HG02870 (cell line): ENCODE data around the gene SCFD2.
"Not testable (repeated sequence)": the region's sequence is repeated elsewhere in the genome, so short reads cannot be mapped to it uniquely, and the experiment has no call there.

ENCODE experiments used
- ATAC-seq: cut with Tn5 transposase; IDR thresholded peaks from one replicate; pipeline ENCODE4 v1.9.1; 2021; ENCODE audit warnings: mild to moderate bottlenecking, moderate library complexity; ENCODE audit not compliant: unreplicated experiment

Gene SCFD2

DNA sequence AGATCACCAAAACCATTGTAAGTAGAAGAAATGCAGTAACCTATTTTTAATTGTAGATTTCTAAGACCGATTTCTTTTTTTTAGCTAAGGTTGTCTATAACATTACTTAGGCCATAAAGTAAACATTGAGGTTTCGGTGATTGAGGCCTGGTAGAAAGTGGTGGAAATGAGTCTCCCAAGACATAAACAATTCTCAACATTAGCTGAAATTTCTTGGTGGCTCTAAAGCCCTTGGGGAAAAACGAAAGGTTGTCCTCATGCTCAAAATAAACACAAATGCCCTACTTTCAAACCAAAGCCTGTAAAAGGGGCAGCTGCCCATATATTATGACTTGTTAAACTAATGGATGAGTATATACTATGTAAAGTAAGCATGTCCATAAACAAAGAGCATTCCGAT lies 98.8 kb downstream of the SCFD2 start:
- no peak for ATAC-seq

DNA sequence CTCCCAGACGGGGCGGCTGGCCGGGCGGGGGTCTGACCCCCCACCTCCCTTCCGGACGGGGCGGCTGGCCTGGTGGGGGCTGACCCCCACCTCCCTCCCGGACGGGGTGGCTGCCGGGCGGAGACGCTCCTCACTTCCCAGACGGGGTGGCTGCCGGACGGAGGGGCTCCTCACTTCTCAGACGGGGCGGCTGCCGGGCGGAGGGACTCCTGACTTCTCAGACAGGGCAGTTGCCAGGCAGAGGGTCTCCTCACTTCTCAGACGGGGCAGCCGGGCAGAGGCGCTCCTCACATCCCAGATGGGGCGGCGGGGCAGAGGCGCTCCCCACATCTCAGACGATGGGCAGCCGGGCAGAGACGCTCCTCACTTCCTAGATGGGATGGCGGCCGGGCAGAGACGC lies 109.9 kb downstream of the SCFD2 start:
- ATAC-seq, result not testable (repeated sequence)

DNA sequence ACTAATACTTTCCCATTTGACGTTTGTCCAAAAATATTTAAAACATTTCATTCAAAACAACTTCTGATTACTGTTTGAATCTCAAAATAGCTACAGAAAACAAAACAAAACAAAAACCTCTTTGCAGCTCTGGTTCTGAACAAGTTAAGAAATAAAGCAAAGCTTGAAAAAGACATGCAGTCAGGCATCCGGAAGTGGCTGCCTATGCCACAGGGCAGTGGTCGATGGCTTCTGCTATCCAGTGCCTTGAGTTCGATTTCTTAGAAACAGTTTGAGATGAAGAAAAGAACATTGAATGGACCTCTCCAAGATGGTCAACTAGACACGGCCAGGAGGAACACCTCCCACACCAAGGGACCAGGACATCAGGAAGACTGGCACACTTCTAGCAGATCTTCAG lies 125.3 kb downstream of the SCFD2 start:
- no peak for ATAC-seq

DNA sequence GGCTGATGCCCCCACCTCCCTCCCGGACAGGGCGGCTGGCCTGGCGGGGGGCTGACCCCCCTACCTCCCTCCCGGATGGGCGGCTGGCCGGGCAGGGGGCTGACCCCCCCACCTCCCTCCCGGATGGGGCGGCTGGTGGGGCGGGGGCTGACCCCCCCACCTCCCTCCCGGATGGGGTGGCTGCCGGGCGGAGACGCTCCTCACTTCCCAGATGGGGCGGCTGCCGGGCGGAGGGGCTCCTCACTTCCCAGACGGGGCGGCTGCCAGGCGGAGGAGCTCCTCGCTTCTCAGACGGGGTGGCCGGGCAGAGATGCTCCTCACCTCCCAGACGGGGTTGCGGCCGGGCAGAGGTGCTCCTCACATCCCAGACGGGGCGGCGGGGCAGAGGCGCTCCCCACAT lies 127.5 kb downstream of the SCFD2 start:
- ATAC-seq, result not testable (repeated sequence)

DNA sequence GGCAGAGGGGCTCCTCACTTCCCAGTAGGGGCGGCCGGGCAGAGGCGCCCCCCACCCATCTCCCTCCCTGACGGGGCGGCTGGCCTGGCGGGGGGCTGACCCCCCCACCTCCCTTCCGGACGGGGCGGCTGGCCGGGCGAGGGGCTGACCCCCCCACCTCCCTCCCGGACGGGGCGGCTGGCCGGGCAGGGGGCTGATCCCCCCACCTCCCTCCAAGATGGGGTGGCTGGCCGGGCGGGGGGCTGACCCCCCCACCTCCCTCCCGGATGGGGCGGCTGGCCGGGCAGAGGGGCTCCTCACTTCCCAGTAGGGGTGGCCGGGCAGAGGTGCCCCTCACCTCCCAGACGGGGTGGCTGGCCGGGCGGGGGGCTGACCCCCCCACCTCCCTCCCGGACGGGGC lies 128.1 kb downstream of the SCFD2 start:
- ATAC-seq, result not testable (repeated sequence)

DNA sequence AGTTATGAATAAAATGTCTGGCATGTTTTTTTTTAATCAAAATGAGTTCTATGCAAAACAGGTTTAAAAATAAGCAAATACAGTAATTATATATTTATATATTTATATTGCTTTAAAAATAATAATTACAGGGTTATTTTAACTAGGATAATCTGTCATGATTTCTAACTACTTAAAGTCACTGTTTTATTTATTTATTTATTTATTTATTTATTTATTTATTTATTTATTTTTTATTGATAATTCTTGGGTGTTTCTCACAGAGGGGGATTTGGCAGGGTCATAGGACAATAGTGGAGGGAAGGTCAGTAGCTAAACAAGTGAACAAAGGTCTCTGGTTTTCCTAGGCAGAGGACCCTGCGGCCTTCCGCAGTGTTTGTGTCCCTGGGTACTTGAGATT lies 129.2 kb downstream of the SCFD2 start:
- not testable (repeated sequence) for ATAC-seq

DNA sequence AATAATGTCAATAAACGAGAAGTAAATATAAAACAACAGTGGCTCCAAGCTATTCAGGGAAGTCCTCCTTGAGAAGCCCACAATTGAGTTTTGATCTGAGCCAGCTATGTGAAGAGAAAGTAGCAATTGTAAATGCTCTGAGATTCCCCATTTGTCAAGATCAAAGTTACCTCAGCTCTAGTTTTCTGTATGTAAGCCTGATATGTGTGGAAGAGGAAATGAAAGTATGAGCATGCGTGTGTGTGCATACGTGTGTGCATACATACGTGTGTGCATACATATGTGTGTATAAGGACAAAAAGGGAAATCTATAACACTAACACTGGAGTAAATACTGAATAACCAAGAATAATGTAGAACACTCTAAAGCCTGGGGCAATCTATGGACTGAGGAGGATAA lies 130.3 kb downstream of the SCFD2 start:
- peak; percentile 72 for ATAC-seq

DNA sequence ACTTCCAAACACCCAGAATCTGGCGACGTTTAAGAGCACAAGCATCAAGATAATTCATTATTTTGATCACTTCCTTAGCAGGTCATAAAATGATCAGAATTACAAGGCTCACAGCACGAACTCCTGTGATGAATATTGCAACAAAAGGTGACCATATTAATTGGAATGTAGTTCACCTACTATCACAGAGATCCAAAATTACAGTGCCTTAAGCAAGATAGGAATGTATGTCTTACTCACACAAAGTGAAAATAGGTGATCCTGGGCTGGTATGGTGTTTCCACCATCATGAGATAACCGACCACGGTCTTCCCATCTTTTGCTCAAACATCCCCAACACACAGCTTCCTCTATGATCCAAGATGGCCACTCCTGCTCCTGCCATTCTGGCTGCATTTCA lies 131.2 kb downstream of the SCFD2 start:
- ATAC-seq, result no peak

DNA sequence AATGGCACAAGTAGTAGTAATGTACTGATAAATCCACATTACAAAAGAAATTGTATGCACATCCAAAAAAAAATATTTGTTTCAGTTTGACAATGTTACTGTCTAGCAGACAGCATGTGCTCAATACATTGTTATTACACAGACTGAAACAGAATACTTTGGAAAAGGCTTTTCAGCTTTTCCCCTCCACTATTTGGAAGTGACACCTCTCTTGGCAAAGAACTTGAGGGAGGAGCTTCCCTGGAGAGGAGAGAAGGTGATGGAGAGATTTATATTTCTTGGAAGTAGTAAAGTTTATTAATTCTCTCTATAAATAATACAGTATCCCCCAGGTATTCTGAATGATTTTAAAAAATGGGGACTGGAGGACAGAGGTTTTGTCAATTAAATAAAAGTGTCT lies 131.8 kb downstream of the SCFD2 start:
- ATAC-seq, result no peak

DNA sequence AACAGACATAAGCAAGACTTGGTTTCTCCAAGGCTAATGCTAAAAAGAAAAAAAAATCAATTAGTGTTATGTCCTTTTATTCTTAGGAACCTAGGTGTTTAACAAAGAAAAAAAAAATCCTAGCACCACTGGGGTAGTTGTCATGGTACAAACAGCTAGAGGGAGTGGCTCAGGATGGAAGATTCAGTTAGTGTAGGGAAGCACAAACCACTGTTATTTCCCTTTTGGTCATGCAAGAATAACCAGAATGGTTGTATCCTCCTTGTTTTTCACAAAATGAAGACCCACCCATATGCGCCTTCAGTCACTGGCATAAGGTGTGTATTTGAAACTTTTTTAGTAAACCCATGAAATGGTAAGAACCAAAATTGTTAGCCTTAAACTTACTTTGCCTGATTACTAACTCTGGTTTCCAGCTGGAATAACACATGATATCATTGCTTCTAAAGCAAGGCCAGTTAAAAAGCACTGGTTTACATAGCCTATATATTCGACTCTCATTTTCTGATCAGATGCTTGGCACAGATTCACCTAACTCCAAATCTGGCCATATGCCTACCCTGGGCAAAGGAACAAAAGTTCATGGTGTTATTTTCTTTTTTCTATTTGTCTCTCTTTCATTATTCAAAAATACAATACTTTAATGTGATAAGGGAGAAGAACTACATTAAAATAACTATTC lies 132.6 kb downstream of the SCFD2 start:
- no peak for ATAC-seq

DNA sequence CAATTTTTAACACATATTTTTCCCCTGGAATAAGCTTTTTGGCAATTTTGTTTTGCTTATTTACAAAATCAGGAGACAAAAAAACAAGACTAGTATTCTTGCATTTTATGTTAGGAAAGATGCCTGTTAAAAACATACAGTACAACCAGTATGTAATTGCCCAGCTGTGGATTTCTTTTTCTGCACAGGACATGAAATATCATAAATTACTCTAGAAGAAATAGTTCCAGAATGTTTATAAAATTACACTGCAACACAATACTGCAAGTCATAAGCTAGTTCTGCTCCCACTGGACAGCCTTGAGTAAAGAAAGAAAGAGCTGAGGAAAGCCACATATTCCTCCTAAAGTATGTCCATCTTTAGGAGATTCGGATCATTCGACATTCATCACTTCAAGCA lies 133.5 kb downstream of the SCFD2 start:
- no peak for ATAC-seq

DNA sequence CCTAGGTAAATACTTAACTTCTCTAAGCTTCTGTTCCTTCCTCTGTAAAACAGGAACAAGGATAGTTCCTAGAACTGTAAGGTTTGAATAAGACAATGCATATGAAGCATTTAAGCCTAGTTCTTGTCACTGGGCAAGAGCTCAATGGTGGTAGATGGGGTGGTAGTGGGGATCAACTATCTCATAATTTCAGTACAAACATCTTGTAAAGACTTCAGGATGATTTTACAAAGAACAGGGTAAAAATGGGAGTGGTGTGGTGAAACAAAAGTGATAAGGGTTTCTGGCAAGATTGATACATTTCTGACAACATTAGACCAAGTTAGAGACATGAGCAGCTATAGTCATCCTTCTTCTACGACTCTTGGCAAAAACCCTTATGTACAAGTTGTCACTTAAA lies 137.8 kb downstream of the SCFD2 start:
- no peak for ATAC-seq

DNA sequence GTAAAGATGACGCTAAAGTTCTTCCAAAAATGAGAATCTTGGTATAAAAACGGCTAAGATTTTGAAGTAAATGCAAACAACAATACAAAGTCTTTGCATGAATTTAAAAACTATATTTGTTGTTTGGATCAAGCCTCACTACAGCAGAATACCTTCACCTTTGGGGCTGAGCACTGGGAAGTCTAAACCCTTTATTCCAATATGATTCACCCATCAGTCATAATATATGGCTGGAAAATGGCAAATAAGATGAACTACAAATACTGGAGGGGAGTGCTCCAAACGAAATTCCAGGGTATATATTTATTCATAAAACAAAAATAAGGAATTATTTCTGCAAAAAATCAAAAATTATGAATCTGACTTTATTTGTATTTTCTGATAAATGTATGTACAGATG lies 138.4 kb downstream of the SCFD2 start:
- no peak for ATAC-seq

DNA sequence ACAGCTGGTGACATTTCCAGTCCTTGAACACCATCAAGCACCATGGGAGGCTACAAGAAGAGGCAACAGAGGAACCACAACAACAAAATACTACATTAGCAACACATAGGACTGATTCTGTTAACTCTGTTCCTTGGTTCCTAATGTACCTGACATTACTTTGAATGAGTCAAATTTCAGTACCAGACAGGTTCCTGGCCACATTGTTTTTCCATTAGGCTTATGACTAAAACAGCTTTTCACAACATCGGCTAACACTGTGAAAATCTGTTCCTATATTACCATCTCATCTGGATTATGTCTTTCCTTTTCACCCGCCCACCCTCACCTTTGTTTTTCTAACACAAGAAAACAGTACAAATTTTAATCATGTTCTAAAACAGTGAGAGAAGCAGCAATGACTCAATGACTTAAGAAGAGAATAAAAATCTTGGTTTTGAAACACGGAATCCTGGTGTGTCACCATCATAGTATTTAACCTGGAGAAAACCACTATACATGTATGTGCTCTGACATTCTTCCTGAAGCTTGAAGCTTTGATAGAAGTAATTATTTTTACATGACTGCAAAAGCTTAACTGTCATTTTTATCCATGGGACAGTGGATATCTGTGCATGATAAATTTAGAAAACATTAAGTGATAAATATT lies 143.9 kb downstream of the SCFD2 start:
- ATAC-seq, result no peak

DNA sequence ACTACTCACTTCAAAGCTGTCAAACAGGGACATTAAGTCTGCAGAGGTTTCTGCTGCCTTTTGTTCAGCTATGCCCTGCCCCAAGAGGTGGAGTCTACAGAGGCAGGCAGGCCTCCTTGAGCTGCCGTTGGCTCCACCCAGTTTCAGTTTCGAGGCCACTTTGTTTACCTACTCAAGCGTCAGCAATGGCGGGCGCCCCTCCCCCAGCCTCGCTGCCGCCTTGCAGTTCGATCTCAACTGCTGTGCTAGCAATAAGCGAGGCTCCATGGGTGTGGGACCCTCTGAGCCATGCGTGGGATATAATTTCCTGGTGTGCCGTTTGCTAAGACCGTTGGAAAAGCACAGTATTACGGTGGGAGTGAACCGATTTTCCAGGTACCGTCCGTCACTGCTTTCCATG lies 146.7 kb downstream of the SCFD2 start:
- ATAC-seq, result not testable (repeated sequence)

DNA sequence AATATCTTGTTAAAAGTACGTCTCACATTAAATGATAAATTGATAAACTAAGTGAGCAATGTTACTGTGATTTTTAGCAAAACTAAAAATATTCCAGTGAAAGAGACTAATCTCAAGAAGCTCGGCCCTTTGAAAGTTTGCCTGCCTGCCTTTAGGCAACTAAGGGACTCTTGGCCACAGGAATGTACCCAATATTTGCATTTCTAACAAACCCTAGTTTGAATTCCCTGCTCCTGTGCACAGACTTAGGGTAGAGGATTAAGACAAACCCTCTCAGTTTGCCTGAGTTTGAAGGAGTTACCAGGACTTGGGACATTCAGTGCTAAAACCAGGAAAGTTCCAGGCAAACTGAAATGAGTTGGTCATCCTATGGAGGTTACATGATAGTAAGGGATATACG lies 157.1 kb downstream of the SCFD2 start:
- ATAC-seq, result no peak

DNA sequence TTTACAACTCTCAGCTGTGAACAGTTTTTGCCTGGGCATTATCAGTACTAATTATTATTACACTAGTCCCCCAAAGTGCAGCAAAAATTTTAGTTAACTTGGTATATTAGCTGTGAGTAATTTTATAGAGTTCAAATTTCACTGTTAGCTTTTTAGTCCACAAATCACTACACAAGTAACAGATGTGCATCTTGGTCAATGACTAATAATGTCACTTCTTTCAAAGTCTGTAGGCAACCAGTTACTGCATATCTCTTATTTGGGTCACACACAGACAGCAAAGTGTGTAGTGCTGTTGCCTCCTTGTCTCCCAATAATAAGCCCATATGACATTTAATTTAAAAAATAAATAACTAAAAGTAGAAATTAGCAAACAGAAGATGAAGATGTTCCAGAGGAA lies 159.9 kb downstream of the SCFD2 start:
- ATAC-seq, result no peak

DNA sequence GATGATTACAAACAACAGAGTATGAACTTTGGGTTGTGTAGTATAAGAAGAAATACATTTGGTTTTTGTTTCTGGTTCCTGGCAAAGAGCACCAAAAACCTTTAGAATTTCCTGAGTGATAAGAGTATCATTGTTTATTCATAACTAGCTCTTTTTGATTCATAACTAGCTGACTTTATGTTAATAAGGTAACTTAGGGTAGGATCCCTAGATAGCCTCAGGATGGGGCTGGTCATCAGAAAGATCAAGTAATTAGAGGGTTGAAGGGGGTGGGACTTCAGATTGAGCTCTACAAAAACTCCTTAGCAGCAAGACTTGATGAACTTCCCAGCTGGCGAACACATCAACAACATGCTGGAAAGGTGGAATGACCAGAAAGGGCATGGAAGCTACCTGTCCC lies 166.5 kb downstream of the SCFD2 start:
- ATAC-seq, result no peak

DNA sequence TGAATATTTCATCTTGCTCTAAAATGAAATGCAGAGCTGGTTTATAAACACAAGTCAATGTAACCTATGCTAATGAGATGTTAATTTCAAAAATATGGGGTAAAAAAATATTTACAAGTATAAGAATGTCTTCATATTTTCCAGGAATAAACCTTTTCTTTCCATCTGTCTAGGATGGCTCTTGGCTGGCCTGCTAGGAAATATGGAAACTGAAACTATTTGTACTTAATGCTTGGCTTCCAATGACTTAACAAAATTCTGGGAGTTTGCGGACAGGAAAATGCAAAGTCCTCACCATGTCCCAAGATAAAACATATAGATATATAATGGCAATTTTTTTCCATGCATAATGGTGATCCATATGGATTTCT lies 168.1 kb downstream of the SCFD2 start:
- ATAC-seq, result no peak

DNA sequence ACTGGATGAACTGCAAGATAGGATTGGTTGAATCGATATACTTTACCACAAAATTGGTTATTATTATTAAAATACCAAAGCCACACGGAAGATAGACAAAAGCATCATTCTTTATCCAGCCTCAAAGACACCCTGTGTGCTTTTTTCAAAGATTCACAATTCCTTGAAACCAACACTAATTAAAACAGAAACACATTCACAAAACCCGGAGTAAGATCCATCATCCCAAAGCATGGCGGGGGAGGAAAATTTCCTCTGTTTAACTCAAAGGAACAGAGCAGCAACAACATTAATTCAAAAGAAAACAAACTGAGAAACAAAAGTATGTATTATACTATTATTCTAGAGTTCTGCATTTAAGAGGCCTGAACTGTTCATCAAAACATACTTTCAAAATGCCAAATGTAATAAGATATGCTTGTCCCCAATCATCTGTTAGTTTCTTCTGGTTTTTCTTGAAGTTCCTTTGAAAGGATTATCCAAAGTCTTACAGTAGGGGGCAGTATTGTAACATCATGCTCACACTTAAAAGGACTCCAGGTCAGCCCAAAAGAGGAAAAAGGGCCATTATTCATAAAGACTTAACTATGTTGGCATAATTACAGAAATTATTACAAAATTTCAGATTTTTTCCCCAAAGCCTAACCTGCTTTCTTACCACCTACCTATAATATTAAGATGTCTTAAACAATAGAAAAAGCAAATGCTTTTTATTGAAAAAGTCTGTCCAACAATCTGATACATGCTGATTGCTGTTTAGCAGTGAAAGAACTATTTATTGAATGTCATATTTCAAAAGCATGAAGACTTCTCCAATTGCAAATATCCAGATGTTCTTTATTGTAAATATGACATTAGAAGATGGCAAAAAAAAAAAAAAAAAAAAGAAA lies 168.7 kb downstream of the SCFD2 start:
- ATAC-seq, result peak; percentile 50

DNA sequence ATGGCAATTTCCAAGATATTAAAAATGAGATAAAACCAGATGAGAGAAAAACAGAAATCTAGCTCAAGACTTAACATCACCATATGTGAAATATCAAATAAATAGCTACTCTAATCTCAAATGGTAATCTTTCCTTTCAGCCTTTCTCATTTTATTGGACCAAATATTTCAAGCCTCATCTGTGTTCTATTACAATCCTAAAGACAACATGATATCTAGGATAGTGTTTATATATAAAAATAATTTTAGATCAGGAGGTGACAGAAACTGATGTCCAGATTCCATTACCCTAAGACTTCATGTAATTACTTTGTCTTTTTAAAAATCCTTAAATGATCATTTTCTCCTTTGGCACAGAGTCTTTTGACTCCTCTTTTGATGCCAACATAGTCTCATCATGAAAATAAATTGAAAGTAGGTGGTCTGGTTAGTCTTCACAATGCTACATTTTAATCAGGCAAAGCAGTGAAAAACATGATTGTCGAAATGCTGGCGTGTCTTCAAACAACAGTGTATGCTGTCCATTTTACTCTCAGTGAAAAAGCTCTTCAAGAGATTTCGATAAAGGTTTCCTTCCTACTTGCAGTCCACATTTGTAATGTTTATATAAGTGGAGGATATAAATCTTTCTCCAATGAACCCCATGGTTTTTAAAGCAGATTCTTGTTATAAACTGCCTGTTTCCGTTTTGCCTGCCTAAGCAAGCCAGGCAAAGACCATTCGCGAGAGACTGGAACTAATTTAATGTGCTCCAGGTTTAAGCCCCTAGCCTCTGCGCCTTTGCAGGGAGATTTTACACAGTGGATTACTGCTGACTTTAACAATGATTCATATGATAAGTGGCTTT lies 169.8 kb downstream of the SCFD2 start:
- no peak for ATAC-seq
